HEK293 (cell line): ENCODE measurements around the gene ABCA2.

Source experiments
- CTCF ChIA-PET: fragments of 350-600 bp; formaldehyde crosslinking; extraction: SDS; loops from one replicate; lab custom pipeline; 2021; ENCODE audit warnings: antibody characterized with exemption; lab: Yijun Ruan, JAX
- POLR2A ChIA-PET: fragments of 300-600 bp; formaldehyde crosslinking; extraction: SDS; loops from one replicate; lab custom pipeline; 2020; ENCODE audit warnings: antibody characterized with exemption, inconsistent platforms; lab: Yijun Ruan, JAX
- H3K27ac ChIP-seq: fragments of 200-500 bp; sonication (Bioruptor generic); 2 replicates; pipeline ENCODE4 v1.5.1; 2014; ENCODE audit warnings: low read depth, low read length, control low read depth, inconsistent platforms; ENCODE audit errors: extremely low read depth
- H3K36me3 ChIP-seq, 2 experiments: fragments of 200-500 bp in 1 of 2; sonication (Bioruptor generic) in 1 of 2; 1 replicate in 1 of 2; 2 replicates in 1 of 2; pipeline ENCODE4 v1.5.1; 2014 to 2017; ENCODE audit warnings: inconsistent platforms in 2 of 2, low read length in 2 of 2; ENCODE audit not compliant: control insufficient read depth in 2 of 2, insufficient read depth in 1 of 2
- H3K4me1 ChIP-seq: fragments of 200-500 bp; sonication (Bioruptor generic); 2 replicates; pipeline ENCODE4 v1.5.1; 2014; ENCODE audit warnings: mild to moderate bottlenecking, low read length, inconsistent platforms; ENCODE audit not compliant: control insufficient read depth, insufficient read depth
- H3K4me3 ChIP-seq: 2 replicates; pipeline ENCODE4 v1.5.1; 2011; ENCODE audit warnings: low read depth, mild to moderate bottlenecking, control low read depth, low read length, moderate library complexity
- H3K9me3 ChIP-seq: fragments of 200-500 bp; sonication (Bioruptor generic); 2 replicates; pipeline ENCODE4 v1.5.1; 2014; ENCODE audit warnings: low read depth, low read length, inconsistent platforms; ENCODE audit not compliant: control insufficient read depth, insufficient read depth
- GLIS1 ChIP-seq: fragments of 450-650 bp; formaldehyde crosslinking; IDR thresholded peaks from 2 replicates; pipeline ENCODE4 v1.5.1; 2016; ENCODE audit warnings: missing biosample characterization, missing genetic modification characterization
- GLIS2 ChIP-seq: fragments of 450-650 bp; formaldehyde crosslinking; IDR thresholded peaks from 2 replicates; pipeline ENCODE4 v1.5.1; 2016; ENCODE audit warnings: missing biosample characterization, missing genetic modification characterization
- HIC1 ChIP-seq: fragments of 450-650 bp; formaldehyde crosslinking; IDR thresholded peaks from 2 replicates; pipeline ENCODE4 v1.5.1; 2016; ENCODE audit warnings: missing biosample characterization, missing genetic modification characterization
- ZBTB21 ChIP-seq: fragments of 450-650 bp; formaldehyde crosslinking; IDR thresholded peaks from 2 replicates; pipeline ENCODE4 v1.5.1; 2017; ENCODE audit warnings: missing biosample characterization, missing genetic modification characterization
- ZBTB49 ChIP-seq: fragments of 450-650 bp; formaldehyde crosslinking; IDR thresholded peaks from 2 replicates; pipeline ENCODE4 v1.5.1; 2016; ENCODE audit warnings: missing biosample characterization, missing genetic modification characterization, low read depth
- ZBTB8A ChIP-seq: fragments of 450-650 bp; formaldehyde crosslinking; IDR thresholded peaks from 2 replicates; pipeline ENCODE4 v1.5.1; 2016; ENCODE audit warnings: missing biosample characterization, missing genetic modification characterization
- ZNF133 ChIP-seq: fragments of 450-650 bp; formaldehyde crosslinking; IDR thresholded peaks from 2 replicates; pipeline ENCODE4 v1.5.1; 2016; ENCODE audit warnings: missing biosample characterization, missing genetic modification characterization
- ZNF221 ChIP-seq: fragments of 450-650 bp; formaldehyde crosslinking; IDR thresholded peaks from 2 replicates; pipeline ENCODE4 v1.5.1; 2017; ENCODE audit warnings: missing biosample characterization, missing genetic modification characterization, borderline replicate concordance
- ZNF239 ChIP-seq: fragments of 450-650 bp; formaldehyde crosslinking; IDR thresholded peaks from 2 replicates; pipeline ENCODE4 v1.5.1; 2016; ENCODE audit warnings: missing biosample characterization, missing genetic modification characterization
- ZNF449 ChIP-seq: fragments of 450-650 bp; formaldehyde crosslinking; IDR thresholded peaks from 2 replicates; pipeline ENCODE4 v1.5.1; 2017; ENCODE audit warnings: missing biosample characterization, mild to moderate bottlenecking, missing genetic modification characterization, moderate library complexity
- ZNF544 ChIP-seq: fragments of 450-650 bp; formaldehyde crosslinking; IDR thresholded peaks from 2 replicates; pipeline ENCODE4 v1.5.0; 2017; ENCODE audit warnings: missing biosample characterization, missing genetic modification characterization
- ZSCAN23 ChIP-seq: fragments of 450-650 bp; formaldehyde crosslinking; IDR thresholded peaks from 2 replicates; pipeline ENCODE4 v1.5.1; 2016; ENCODE audit warnings: missing biosample characterization, missing genetic modification characterization
- TF ChIP-seq, protein P1 (sequence below): fragments of 450-650 bp; formaldehyde crosslinking; IDR thresholded peaks from 2 replicates; pipeline ENCODE4 v1.5.1; 2016; ENCODE audit warnings: missing biosample characterization, missing genetic modification characterization, borderline replicate concordance

ABCA2 gene

DNA sequence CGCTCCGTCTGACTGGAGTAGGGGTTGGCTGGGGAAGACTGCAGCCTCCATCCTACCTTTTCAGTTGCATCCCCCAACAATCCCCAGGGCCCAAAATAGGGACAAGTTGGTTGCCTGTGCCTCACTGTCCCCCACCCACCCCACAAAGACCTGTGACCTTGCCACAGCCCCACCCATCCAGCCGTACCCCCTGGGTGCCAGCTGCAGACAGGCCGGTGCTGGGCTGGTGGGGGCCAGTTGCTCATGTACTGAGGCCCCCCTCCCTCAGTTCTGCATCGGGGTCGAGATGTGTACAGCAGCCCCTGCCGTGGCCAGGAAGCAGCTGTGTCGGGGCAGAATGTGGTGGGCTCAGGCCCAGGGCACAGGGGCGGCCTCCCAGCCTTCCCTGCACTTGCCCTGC, 44.9 kb downstream of the ABCA2 start:
- Histone ChIP-seq H3K27ac (no peak overlapping the region), H3K36me3 (no peaks in the 10 kb centered on the region), H3K9me3 (no peaks in the 10 kb centered on the region), H3K4me3 (no peak overlapping the region), H3K4me1 (no peaks in the 10 kb centered on the region)
- TF ChIP-seq ZNF544 (tag by site-specific recombination), result no peak
- TF ChIP-seq ZNF239, result no peak
- no peak for TF ChIP-seq ZBTB8A (tag by site-specific recombination)
- POLR2A ChIA-PET, result no interaction called here
- CTCF ChIA-PET, result no interaction called here

DNA sequence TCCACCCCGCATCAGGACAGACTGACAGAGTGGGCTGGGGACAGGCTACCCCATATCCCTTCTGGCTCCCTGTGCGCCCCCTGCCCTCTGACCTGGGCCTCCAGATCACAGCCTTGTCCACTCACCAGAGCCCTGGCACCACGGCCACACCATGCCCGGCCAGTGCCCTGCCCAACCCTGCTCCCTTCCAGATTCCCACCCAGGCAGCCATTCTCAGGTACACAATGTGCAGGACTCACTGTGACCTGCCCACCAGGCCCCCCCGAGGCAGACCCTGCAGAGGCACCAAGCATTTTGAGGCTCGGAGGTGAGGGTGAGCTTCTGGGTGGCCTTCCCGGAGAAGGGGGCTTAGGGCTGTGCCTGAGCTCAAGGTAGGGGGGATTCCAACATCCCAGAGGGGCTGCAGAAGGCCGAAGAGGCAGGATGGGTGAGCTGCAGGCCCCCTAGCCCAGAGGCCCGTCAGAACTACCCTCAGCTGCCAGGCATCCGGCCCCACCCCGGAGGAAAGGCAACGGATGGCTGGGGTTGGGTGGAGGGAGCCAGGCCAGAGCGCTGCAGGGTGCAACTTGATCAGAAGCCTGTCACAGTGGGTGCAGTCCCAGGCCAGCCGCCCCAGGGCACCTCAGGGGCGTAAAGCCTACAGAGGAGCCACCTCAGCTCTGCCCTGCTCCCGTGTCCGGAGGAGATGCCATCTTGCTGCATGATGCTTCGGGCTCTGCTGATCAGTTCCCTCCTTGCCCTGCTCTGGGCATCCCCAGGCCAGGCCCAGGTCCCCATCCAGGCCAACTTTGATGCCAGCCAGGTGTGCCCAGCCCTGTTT, 45.6 kb downstream of the ABCA2 start, which contains the start of gene LCNL1:
Gene LCNL1 (plus strand): TSS at position 762 of the 820 bp plus-strand sequence. CDS start 594 bp downstream, outside the sequence.
- no peaks in the 10 kb centered on the region for H3K36me3 ChIP-seq
- TF ChIP-seq HIC1 (tag by site-specific recombination) (peak; percentile 45; the same call in 1 of the 2 replicates), ZNF221 (tag by site-specific recombination) (no peak)
- CTCF ChIA-PET, result interaction anchor here (0.7 to 1.4 kb wide), 3 partner anchors 43 to 289 kb away, joined by 3 to 4 read pairs (median 3); no protein-coding TSS in a partner anchor
- POLR2A ChIA-PET, result interaction anchor here (2.5 kb wide), 1 partner anchor 10 kb away, joined by 13 read pairs; the partner anchor contains the start of gene PAXX
- H3K4me1 ChIP-seq, result no peaks in the 10 kb centered on the region
- no peaks in the 10 kb centered on the region for H3K9me3 ChIP-seq
- no peak within 1 kb of the TSS for H3K27ac ChIP-seq
- no peak within 1 kb of the TSS for H3K4me3 ChIP-seq

DNA sequence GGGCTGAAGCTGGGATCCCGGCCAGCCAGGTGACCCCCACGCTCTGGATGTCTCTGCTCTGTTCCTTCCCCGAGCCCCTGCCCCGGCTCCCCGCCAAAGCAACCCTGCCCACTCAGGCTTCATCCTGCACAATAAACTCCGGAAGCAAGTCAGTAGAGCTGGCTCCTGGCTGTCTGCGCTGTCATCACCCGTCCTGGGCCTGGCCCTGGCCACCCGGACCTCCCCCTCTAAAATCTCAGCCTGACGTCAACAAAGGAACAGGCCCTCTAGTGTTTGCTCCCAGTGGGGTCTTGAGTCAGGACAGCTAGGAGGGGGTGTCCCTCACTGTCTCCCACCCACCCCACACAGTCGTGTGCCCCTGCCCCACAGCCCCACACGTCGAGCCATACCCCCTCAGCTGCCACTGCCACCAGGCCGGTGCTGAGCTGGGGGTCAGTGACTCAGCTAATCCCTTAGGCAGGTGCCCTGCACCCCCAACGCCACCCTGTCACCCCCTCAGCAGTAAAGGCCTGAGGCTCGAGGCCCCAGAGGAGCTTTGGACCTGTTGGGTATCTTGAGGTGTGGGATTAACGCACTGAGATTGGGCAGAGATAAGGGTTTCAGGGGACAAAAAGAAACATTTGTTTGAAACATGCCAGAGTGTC, 46.3 kb downstream of the ABCA2 start:
- no peak overlapping the region for H3K27ac ChIP-seq
- no peak overlapping the region for H3K4me3 ChIP-seq
- H3K4me1 ChIP-seq, result no peaks in the 10 kb centered on the region
- no peaks in the 10 kb centered on the region for H3K9me3 ChIP-seq
- no peaks in the 10 kb centered on the region for H3K36me3 ChIP-seq
- CTCF ChIA-PET, result interaction anchor here (0.8 to 1.4 kb wide), 3 partner anchors 11 to 47 kb away, joined by 3 to 4 read pairs (median 3); partner anchors contain the start of gene PAXX
- POLR2A ChIA-PET, result interaction anchor here (2.5 kb wide), 1 partner anchor 11 kb away, joined by 13 read pairs; the partner anchor contains the start of gene PAXX
- no peak for TF ChIP-seq ZBTB49 (tag by site-specific recombination)
- TF ChIP-seq ZNF133 (tag by site-specific recombination), result no peak
- TF ChIP-seq GLIS1 (tag by site-specific recombination), result peak; percentile 71
- no peak for TF ChIP-seq ZNF449 (tag by site-specific recombination)
- no peak for TF ChIP-seq ZBTB21 (tag by site-specific recombination)
- no peak for TF ChIP-seq ZSCAN23 (tag by site-specific recombination)
- peak; percentile 8; the same call in 1 of the 2 replicates for TF ChIP-seq GLIS2 (tag by site-specific recombination)
- TF ChIP-seq, protein P1, sequence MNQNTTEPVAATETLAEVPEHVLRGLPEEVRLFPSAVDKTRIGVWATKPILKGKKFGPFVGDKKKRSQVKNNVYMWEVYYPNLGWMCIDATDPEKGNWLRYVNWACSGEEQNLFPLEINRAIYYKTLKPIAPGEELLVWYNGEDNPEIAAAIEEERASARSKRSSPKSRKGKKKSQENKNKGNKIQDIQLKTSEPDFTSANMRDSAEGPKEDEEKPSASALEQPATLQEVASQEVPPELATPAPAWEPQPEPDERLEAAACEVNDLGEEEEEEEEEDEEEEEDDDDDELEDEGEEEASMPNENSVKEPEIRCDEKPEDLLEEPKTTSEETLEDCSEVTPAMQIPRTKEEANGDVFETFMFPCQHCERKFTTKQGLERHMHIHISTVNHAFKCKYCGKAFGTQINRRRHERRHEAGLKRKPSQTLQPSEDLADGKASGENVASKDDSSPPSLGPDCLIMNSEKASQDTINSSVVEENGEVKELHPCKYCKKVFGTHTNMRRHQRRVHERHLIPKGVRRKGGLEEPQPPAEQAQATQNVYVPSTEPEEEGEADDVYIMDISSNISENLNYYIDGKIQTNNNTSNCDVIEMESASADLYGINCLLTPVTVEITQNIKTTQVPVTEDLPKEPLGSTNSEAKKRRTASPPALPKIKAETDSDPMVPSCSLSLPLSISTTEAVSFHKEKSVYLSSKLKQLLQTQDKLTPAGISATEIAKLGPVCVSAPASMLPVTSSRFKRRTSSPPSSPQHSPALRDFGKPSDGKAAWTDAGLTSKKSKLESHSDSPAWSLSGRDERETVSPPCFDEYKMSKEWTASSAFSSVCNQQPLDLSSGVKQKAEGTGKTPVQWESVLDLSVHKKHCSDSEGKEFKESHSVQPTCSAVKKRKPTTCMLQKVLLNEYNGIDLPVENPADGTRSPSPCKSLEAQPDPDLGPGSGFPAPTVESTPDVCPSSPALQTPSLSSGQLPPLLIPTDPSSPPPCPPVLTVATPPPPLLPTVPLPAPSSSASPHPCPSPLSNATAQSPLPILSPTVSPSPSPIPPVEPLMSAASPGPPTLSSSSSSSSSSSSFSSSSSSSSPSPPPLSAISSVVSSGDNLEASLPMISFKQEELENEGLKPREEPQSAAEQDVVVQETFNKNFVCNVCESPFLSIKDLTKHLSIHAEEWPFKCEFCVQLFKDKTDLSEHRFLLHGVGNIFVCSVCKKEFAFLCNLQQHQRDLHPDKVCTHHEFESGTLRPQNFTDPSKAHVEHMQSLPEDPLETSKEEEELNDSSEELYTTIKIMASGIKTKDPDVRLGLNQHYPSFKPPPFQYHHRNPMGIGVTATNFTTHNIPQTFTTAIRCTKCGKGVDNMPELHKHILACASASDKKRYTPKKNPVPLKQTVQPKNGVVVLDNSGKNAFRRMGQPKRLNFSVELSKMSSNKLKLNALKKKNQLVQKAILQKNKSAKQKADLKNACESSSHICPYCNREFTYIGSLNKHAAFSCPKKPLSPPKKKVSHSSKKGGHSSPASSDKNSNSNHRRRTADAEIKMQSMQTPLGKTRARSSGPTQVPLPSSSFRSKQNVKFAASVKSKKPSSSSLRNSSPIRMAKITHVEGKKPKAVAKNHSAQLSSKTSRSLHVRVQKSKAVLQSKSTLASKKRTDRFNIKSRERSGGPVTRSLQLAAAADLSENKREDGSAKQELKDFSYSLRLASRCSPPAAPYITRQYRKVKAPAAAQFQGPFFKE (tag by site-specific recombination), result no peak
